NCI-H1417 (cell line): ENCODE measurements around the gene CERT1.
A peak's percentile ranks its signal among the peaks of the same experiment; 100 is the strongest.

ENCODE experiments used
- DNase-seq, 3 experiments: peaks; one replicate each; lab custom pipeline; 2025; lab: John Stamatoyannopoulos, UW

The CERT1 gene

DNA sequence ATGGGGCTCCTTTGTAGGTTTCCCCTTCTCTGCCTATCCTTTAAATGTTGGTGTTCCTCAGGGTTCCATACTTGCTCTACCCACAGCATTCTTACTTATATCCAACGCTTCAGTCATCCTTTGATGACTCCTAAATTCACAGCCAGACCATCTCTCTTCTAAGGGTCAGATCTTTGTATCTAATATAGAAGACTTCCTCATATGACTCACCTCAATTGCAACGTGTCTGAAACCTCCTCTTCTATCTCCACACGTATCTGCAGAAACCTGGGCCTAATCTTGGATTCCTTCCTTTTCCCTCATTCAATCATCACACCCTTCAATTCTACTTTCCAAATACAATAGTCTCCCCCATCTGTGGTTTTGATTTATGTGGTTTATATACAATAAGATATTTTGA lies 106.1 kb downstream of the CERT1 start:
- no peak for DNase-seq

DNA sequence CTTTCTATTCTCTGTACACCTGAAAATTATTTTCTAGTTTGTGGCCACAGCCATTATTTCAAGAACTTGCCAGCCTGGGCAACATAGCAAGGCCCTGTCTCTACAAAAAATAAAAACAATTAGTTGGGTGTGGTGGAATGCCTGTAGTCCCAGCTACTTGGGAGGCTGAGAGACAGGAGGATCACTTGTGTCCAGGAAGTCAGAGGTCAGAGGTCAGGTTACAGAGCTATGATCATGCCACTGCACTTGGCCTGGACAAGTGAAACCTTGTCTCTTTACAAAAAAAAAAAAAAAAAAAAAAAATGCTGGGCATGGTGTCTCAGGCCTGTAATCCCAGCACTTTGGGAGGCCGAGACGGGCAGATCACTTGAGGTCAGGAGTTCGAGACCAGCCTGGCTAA lies 116.2 kb downstream of the CERT1 start:
- DNase-seq = no peak

DNA sequence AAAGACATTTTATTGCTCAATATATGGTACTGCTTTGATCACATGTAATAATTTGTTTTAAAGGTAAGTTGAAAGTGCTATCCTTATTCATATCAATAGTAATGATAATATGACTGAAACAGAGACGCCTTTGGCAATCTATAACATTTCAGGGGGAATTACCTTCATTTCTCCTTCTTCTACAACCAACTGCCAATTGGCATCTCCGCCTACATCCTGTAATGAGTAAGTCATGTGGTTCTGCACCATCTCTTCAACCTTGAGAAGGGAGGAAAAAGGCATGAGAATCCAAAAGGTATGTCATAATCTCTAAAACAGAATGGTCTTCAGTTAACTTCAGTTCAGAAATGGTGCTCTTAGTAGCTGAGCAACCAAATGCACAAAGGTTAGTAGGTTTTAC lies 122.0 kb downstream of the CERT1 start:
- DNase-seq = no peak

DNA sequence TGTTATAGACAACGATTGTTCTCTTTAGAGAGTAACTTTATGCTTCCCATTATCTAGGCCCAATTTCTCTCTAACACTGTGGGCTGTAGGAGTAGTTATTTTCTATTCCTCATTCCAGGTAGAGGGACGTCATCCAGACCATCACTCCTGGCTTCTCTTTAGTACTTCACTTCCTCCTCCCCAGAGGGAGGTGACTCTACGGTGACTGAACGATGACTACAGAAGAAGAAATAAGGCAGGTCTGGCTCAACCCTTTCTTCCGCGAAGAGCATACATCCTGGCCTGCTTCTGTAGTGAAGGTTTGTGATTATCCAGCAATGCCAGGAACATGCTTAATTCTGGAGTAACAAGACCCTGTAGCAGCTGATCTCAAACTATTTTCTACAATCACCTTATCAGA lies 123.6 kb downstream of the CERT1 start:
- no peak for DNase-seq

DNA sequence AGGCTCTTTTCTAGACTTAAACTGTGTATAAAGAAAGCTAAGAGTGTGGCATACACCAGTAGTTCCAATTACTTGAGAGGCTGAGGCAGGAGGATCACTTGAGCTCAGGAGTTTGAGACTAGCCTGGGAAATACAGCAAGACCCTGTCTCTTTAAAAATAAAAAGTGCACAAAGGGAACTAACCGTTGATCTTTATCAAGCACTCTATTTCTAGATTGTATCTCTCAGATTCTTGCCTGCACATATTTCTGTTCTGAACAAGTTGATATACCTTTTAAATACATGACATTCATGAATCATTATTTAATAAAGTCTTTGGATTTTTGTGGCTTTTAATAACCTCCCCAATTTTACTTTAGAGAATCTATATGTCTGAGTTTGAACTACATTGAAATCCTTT lies 127.2 kb downstream of the CERT1 start:
- no peak for DNase-seq

DNA sequence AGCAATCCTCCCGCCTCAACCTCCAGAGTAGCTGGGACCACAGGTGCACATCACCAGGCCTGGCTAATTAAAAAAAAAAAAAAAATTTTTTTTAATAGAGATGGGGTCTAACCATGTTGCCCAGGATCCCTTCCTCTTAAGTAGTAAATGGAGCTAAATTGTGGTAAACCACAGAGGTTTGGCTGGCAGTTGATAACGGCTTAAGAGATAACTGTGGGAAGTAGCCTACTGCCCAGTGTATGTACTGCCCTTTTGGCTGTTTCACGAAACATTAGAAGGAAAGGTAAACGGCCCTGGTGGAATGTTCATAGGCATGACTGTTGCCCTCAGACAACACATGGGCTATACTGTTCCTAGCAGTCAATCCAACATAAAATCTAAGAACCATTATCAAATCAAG lies 130.0 kb downstream of the CERT1 start:
- DNase-seq = no peak

DNA sequence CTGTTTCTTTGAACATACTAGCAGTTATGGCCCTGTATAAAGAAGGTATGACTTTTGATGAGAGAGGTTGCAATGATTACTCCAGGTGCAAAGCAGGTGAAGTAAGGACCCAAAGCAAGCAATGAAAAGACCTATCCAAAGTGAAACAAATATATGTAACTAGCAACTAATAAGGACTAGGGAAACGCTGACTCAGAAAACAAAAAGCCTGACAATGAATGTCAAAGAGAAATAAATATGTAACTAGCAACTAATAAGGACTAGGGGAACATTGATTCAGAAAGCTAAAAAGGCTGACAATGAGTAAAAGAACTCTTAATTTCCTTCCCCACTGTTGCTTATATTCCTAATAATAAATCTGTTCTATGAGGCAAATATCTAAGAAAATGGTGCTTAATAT lies 131.3 kb downstream of the CERT1 start:
- no peak for DNase-seq

DNA sequence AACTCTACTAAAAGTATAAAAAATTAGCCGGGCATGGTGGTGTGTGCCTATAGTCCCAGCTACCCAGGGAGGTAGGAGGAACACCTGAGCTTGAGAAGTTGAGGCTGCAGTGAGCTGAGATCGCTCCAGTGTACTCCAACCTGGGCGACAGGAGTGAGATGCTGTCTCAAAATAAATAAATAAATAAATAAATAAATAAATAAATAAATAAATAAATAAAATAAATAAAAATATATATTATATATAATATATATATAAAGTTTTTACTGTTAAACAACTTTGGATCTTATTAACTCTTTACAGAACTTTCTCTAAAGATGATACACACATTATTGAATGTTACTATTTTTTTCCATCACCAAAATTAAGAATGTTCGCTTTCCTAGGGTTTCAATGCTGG lies 136.0 kb downstream of the CERT1 start:
- no peak for DNase-seq

DNA sequence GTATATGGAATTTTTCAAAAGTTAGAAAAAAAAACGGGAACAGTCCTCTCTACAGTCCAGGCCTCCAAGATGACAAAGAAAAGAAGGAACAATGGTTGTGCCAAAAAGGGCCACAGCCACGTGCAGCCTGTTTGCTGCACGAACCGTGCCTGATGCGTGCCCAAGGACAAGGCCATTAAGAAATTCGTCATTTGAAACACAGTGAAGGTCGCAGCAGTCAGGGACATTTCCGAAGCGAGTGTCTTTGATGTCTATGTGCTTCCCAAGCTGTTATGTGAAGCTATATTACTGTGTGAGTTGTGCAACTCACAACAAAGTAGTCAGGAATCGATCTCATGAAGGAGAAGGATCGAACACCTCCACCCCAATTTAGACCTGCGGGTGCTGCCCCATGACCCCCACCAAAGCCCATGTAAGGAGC lies 137.0 kb downstream of the CERT1 start:
- no peak for DNase-seq

DNA sequence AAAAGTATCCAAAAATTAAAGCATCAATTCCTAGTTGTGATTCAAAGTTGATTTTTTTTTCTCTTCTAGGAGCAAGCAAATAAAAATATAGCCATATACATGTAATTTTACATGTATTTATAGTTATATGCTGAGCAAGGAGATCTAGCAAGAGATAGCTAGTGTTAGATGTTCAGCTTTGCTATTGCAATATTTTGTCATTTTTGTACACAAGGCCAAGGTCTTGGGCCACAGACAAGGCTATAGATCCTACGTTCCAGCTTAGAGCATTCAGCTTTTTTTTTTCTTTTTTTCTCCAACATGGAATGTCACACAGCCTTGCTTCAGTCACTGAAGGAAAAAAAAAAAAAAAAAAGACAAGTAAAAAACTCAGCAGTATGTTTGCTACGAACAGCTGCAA lies 137.6 kb downstream of the CERT1 start:
- DNase-seq = no peak

DNA sequence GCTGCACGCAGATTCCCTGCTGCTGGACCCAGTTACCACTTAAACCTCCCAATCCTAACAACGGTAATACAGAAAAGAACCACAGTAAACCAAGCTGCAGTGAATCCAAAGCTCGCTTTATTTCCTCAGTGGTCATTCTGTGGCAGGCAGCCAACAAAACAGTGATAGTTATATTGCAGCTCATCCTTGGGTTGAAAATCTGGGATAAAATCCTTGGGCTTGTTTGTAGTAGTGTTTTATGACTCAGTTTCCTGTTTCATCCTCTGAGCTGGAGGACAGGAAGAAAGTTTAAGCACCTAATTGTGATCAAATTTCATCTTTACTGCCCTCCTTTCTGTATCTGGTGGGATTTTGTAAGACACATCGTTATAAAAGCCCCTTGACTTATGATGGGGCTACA lies 143.0 kb downstream of the CERT1 start:
- no peak for DNase-seq

DNA sequence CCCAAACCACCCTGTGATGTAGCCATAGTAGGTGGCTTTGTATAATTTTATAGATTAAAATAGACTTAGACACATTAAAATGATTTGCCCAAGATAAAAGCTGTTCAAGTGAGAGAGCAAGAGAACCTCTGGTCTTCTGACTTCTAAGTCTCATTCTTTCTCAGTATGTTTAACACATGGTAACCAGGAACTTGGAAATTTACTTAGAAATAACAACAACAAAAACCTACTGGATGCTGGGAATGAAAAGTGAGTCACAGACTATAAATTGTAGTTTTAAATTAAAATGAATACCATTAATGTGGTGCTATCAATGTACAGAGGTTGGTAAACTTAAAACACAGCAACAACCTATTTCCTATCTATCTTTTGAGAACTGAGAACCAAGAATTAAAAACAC lies 144.0 kb downstream of the CERT1 start:
- DNase-seq = no peak

DNA sequence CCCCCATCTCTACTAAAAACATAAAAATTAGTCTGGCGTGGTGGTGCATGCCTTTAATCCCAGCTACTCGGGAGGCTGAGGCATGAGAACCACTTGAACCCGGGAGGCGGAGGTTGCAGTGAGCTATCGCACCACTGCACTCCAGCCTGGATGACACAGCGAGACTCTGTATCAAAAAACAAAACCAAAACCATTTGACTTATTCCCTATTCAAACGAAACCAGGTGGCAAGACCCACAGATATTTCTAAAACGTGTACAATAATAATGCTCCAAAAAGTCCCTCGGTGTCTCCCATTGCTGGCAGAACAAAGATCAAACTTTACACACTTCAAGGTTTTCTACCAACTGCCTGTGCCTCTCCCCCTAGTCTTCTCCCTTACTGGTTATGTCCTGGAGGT lies 144.6 kb downstream of the CERT1 start:
- DNase-seq = no peak

DNA sequence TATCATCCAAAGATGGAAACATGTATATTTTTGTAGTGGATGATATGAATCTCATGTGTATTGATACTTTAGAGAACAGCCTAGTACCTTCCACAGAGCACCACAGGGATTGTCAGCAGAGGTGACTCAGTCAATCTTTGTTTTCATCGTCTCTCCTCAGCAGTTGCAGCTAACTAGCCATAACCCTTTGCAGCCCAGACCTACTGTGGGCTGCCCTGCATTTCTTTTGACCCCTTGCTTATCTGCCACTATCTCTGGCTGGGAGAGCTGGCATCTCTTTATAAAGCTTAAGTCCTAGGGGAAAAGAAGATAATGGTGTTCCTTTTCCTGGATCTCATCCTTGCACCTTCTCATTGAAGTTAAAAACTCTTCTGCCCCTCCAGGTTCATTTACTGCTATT lies 145.7 kb downstream of the CERT1 start:
- DNase-seq = no peak

DNA sequence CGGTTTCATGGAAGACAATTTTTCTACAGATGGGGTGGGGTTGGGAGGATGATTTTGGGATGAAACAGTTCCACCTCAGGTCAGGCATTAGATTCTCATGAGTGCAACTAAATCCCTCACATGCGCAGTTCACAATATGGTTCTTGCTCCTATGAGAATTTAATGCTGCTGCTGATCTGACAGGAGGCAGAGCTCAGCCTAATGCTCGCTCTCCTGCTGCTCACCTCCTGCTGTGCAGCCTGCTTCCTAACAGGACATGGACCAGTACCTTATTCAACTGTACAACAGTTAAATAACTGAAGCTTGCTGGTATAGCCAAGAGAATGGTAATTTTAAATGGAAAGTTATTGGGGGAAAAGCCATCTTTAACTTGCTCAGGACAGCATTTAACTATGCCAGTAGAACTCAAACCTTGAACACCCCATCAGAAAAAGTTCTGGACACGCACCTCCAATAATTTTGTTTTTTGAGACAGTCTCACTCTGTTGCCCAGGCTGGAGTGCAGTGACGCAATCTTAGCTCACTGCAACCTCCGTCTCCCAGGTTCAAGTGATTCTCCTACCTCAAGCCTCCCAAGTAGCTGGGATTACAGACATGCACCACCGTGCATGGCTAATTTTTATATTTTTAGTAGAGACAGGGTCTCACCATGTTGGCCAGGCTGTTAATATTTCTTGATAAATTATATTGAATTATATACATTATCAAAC lies 146.7 kb downstream of the CERT1 start:
- no peak for DNase-seq

DNA sequence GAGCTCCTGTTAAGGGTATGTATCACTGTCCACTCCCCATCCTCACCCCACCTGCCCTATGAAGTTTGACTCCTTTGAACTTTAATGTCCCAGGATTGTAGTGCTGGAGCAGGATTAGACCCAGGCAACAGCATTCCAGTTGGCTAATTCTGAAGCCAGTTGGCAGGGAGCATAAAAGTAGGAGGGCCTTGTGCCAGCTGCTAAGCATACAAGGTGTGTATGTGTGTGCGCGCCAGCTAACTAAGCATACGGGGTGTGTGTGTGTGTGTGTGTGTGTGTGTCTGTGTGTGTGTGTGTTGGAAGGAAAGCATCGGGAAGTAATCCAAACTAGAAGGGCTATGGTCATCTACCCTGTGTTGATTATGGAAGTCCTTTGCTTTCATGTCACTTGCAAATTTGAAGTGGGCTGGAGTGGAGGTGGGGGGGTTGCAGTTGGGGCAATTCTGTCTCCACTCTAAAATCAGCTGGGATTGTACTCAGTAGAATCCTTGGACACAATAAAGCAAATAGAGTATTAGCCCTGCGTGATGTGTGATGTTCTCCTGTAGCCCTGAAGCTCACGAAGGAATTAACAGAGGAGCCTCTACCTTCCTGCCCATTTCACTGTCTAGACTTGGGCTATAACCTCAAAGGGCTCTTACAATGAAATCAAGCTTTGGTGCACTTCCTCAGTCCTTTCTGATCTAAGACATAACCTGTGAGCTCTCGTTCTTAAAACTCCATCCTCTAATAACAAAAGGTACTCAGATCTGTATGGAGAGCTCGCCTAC lies 147.5 kb downstream of the CERT1 start:
- DNase-seq = no peak

DNA sequence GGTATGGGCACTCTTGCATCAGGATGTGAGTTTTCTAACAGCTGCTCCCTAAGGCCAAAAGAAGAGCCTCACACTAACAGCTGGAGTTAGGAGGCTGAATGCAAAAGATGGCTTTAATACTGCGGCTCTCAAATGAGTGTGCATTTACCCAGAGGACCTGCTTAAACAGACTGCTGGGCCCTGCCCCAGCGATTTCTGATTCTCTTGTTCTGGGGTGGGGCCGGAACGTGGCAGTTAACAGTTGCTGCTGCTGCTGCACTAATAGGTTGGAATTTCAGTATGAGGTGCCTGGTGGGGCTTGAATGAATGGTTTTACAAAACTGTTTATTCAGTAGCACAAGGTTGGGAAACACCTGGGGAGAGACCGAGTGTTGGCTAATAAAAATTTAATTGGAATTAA lies 148.3 kb downstream of the CERT1 start:
- DNase-seq = no peak

DNA sequence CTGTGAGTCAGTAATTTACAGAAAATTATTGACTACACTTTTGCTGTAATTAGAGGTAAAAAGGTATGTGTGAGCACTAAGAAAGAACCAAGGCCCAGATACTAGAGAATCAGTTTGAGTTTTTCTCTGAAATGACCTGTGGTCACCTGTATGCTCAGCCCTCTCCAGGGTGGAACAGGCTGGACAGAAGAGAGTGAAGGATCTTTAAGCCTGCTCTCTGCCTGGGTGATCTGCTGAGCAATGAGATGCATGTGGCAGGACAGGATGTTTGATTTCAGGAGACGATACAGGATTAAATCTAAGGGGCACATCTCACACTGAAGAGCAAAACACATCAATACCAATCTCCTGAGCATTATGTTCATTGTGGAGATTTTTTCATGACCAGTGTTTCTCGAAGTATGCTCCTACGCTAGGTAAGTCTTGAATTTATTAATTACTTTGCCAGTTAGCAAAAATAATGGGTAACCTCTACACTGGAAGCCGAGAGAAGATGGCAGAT lies 148.9 kb downstream of the CERT1 start:
- DNase-seq = no peak

DNA sequence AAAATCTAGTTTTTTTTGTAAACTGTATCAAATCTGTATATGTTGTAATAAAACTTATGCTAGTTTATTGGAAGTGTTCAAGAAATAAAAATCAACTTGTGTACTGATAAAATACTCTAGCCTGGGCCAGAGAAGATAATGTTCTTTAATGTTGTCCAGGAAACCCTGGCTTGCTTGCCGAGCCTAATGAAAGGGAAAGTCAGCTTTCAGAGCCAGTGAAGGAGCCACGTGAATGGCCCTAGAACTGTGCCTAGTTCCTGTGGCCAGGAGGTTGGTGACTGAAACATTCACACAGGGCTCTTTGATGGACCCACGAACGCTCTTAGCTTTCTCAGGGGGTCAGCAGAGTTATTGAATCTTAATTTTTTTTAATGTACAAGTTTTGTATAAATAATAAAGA lies 150.1 kb downstream of the CERT1 start:
- no peak for DNase-seq

DNA sequence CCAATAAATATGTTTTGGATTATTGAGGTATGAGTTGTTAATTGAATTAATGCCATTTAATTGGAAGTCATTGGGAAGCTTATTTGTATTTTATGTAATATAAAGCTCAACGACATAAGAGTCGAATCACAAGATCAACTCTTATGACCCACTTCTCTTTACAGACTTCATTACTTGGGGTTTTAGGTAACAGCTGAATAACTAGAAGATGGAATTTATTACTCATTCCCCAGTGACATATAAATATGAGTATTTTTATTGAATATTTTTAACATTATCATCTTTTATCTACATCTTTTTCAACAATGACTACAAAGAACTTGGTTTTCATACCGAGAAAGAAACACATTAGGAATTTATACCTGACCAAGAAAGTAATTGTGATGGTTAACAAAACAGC lies 153.3 kb downstream of the CERT1 start:
- DNase-seq = no peak

DNA sequence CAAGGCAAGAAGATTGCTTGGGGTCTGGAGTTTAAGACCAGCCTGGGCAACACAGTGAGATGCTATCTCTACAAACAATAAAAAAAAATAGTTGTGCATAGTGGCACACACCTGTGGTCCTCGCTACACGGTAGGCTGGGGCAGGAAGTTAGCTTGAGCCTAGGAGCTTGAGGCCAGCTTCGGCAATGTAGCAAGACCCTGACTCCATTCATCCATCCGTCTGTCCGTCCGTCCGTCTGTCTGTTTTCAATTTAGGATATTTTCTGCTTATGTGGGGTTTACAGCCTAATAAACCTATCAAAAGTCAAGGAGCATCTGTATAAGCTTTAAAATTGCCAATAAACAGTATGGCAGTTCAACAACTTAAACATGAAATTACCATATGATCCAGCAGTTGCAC lies 154.7 kb downstream of the CERT1 start:
- no peak for DNase-seq

DNA sequence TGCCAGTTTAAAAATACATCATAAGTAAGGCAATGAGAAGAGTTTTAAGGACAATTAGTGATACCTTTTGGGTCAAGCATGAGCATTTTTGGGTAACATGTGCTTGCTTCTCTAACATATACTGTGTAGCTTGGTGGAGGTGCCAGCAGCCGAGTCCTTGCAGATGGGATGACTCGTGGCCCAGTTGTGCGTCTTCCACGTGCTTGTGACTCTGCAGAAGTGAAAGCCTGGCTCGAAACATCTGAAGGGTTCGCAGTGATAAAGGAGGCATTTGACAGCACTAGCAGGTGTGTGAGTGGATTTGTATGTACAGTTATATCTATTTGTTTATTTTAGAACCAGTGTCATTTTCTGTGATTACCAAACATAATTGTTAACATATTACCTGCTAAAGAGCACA lies 156.2 kb downstream of the CERT1 start:
- peak in 1 of 3 experiments; percentile 4 for DNase-seq

DNA sequence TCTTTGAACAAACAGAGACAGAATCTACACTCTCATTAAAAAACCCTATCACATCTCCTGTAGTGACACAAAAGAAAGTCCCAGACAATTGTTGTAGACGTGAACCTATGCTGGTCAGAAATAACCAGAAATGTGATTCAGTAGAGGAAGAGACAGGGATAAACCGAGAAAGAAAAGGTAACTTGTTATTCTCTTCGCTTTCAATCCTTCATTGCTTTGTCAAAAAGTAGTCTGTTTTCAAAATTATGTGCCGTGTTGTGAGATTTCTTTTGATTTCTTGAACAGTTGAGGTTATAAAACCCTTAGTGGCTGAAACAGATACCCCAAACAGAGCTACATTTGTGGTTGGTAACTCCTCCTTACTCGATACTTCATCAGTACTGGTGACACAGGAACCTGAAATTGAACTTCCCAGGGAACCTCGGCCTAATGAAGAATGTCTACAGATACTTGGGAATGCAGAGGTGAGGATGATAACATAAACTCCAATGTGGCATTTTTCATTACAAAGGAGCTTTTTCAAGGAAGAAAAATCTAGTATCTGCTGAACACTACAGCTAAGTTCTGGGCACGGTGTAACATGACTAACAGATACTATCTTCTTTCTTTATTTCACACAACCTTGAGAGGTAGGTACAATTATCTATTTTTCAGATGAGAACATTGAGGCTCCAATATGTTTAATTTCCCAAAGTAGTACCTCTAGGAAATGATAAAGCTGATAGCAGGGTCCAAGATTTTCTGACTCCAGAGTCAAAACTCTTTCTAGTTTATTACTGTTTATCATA lies 160.1 kb downstream of the CERT1 start:
- no peak for DNase-seq
